HepG2 (cell line): ENCODE data around the gene H2AZ2. TPM values are rescaled to one million over a fixed set of nuclear protein-coding genes. Genes with fewer than 3 reads are reported as not detected.

Source experiments
- AHDC1 ChIP-seq: sonication (generic); formaldehyde crosslinking; IDR thresholded peaks from 2 replicates; pipeline ENCODE4 v1.5.1; 2020; ENCODE audit warnings: mild to moderate bottlenecking, missing genetic modification reagents, borderline replicate concordance
- CBX2 ChIP-seq, 2 experiments: fragments of 200-600 bp in 1 of 2; sonication (generic); formaldehyde crosslinking in 1 of 2; IDR thresholded peaks; 2 replicates each; pipeline versions ENCODE4 v1.7.0 to v1.8.1; 2018 to 2022; ENCODE audit warnings: low read depth in 2 of 2, low read length in 1 of 2, mild to moderate bottlenecking in 1 of 2, missing genetic modification reagents in 1 of 2
- CSRNP2 ChIP-seq: sonication (generic); formaldehyde crosslinking; conservative IDR thresholded peaks from 2 replicates; pipeline ENCODE4 v1.8.0; 2022; ENCODE audit warnings: low read depth, missing genetic modification reagents
- FOXA3 ChIP-seq: IDR thresholded peaks from 2 replicates; pipeline ENCODE4 v1.6.1; 2016; ENCODE audit warnings: missing genetic modification reagents, missing compliant biosample characterization
- FOXK2 ChIP-seq: fragments of 450-650 bp; IDR thresholded peaks from 2 replicates; pipeline ENCODE4 v1.6.1; 2016
- FOXO1 ChIP-seq: sonication (generic); formaldehyde crosslinking; IDR thresholded peaks from 2 replicates; pipeline ENCODE4 v1.4.0; 2020; ENCODE audit warnings: missing genetic modification reagents
- HDAC1 ChIP-seq: sonication (generic); formaldehyde crosslinking; IDR thresholded peaks from 2 replicates; pipeline ENCODE4 v1.5.1; 2020; ENCODE audit warnings: mild to moderate bottlenecking, missing genetic modification reagents
- HDAC2 ChIP-seq: sonication (generic); formaldehyde crosslinking; IDR thresholded peaks from 2 replicates; pipeline ENCODE4 v1.4.0; 2020; ENCODE audit warnings: missing genetic modification reagents
- HMG20A ChIP-seq: IDR thresholded peaks from 2 replicates; pipeline ENCODE4 v1.6.1; 2016; ENCODE audit warnings: borderline replicate concordance
- HNF4G ChIP-seq, 2 experiments: sonication (generic) in 1 of 2; formaldehyde crosslinking in 1 of 2; IDR thresholded peaks; 2 replicates each; pipeline versions ENCODE4 v1.4.0 to v1.6.1; 2011 to 2020; ENCODE audit warnings: borderline replicate concordance in 2 of 2, low read depth in 2 of 2, mild to moderate bottlenecking in 2 of 2, low read length in 1 of 2, missing genetic modification reagents in 1 of 2, moderate library complexity in 1 of 2
- JUND ChIP-seq: sonication (generic); formaldehyde crosslinking; IDR thresholded peaks from 2 replicates; pipeline ENCODE4 v1.8.0; 2022; ENCODE audit warnings: mild to moderate bottlenecking, missing genetic modification reagents
- MAFK ChIP-seq, 2 experiments: IDR thresholded peaks in 1 of 2; conservative IDR thresholded peaks in 1 of 2; 2 replicates each; pipeline ENCODE4 v1.6.1; 2011; ENCODE audit warnings: improper control_type of control experiment in 2 of 2, low read length in 2 of 2
- NCOR1 ChIP-seq: fragments of 200-600 bp; sonication (generic); IDR thresholded peaks from 2 replicates; pipeline ENCODE4 v1.7.0; 2017; ENCODE audit warnings: antibody characterized with exemption, low read length, borderline replicate concordance
- SMARCC2 ChIP-seq: fragments of 450-650 bp; IDR thresholded peaks from 2 replicates; pipeline ENCODE4 v1.6.1; 2017; ENCODE audit warnings: antibody characterized with exemption, mild to moderate bottlenecking
- TBX2 ChIP-seq: sonication (generic); formaldehyde crosslinking; IDR thresholded peaks from 2 replicates; pipeline ENCODE4 v1.5.0; 2020; ENCODE audit warnings: missing genetic modification reagents, mild to moderate bottlenecking, borderline replicate concordance
- TBX3 ChIP-seq: fragments of 450-650 bp; IDR thresholded peaks from 2 replicates; pipeline ENCODE4 v1.6.1; 2017; ENCODE audit warnings: antibody characterized with exemption, mild to moderate bottlenecking, inconsistent platforms, borderline replicate concordance
- THAP11 ChIP-seq: IDR thresholded peaks from 2 replicates; pipeline ENCODE4 v1.6.1; 2016; ENCODE audit warnings: missing biosample characterization, missing genetic modification reagents
- ZBTB7B ChIP-seq: sonication (generic); formaldehyde crosslinking; IDR thresholded peaks from 2 replicates; pipeline ENCODE4 v1.4.0; 2020; ENCODE audit warnings: missing genetic modification reagents
- ZMYM2 ChIP-seq: sonication (generic); formaldehyde crosslinking; IDR thresholded peaks from 2 replicates; pipeline ENCODE4 v1.8.0; 2022; ENCODE audit warnings: mild to moderate bottlenecking, missing genetic modification reagents
- ZNF263 ChIP-seq: sonication (generic); formaldehyde crosslinking; IDR thresholded peaks from 2 replicates; pipeline ENCODE4 v1.4.0; 2020; ENCODE audit warnings: missing genetic modification reagents
- ZNF331 ChIP-seq: sonication (generic); formaldehyde crosslinking; IDR thresholded peaks from 2 replicates; pipeline ENCODE4 v1.4.0; 2020; ENCODE audit warnings: missing genetic modification reagents
- ZNF460 ChIP-seq: sonication (generic); formaldehyde crosslinking; IDR thresholded peaks from 2 replicates; pipeline ENCODE4 v1.5.1; 2020; ENCODE audit warnings: missing genetic modification reagents, mild to moderate bottlenecking, borderline replicate concordance
- ZNF501 ChIP-seq: sonication (generic); formaldehyde crosslinking; IDR thresholded peaks from 2 replicates; pipeline ENCODE4 v1.5.1; 2020; ENCODE audit warnings: mild to moderate bottlenecking, moderate library complexity, missing genetic modification reagents
- ZNF598 ChIP-seq: sonication (generic); formaldehyde crosslinking; IDR thresholded peaks from 2 replicates; pipeline ENCODE4 v1.5.1; 2020; ENCODE audit warnings: mild to moderate bottlenecking, missing genetic modification reagents, borderline replicate concordance
- ZNF792 ChIP-seq: IDR thresholded peaks from 2 replicates; pipeline ENCODE4 v1.6.1; 2016
- polyA plus RNA-seq, 8 experiments: library from polyadenylated mRNA; depleted of rRNA in 3 of 8; stranded (reverse) in 7 of 8; unstranded in 1 of 8; fragments of >200 nt; fragmentation: Illumina TruSeq in 4 of 8; extraction: Trizol in 4 of 8; gene quantifications; 2 replicates each; pipeline versions ENCODE4 v1.2.1 to v1.2.3, GENCODE V29; 2011 to 2016; ENCODE audit warnings: low read depth in 4 of 8, missing spikeins in 1 of 8, mixed read lengths in 1 of 8; ENCODE audit not compliant: insufficient read depth in 1 of 8
- total RNA-seq, 5 experiments: library from RNA; depleted of rRNA; stranded (reverse); fragments of >200 nt; fragmentation: Illumina TruSeq; extraction: Trizol; gene quantifications; 2 replicates each; pipeline ENCODE4 v1.2.3, GENCODE V29; 2016; ENCODE audit warnings: low read depth in 1 of 5

H2AZ2 gene
- total and polyA plus RNA-seq, 2 of the 13 experiments (the other 11 are each of a cell fraction or from before 2014, with no cell fraction given) = 121 to 223 TPM

GRCh38 chr7:44808914-44809393 is 38.9 kb downstream of the H2AZ2 start (continued):
- TF ChIP-seq CSRNP2 = no peak
- TF ChIP-seq MAFK (conservative IDR thresholded peaks at IDR 0.05 in 1 of 2, IDR thresholded peaks at IDR 0.05 in 1 of 2; ENCODE audit: low read length in 2 of 2) = no peak
- TF ChIP-seq ZNF460 (CRISPR knock-in tag) = 0 out of 2 replicates have a peak, but pooled peaks have one; percentile 9
- no peak for TF ChIP-seq ZNF792 (CRISPR knock-in tag)
- TF ChIP-seq TBX2 (CRISPR knock-in tag) = peak; percentile 61; the same call in 1 of the 2 replicates
- TF ChIP-seq HNF4G (IDR thresholded peaks at IDR 0.05; ENCODE audit: borderline replicate concordance, low read depth, low read length) = peak; percentile 31
- TF ChIP-seq HNF4G (CRISPR knock-in tag; IDR thresholded peaks at IDR 0.05; ENCODE audit: borderline replicate concordance, low read depth) = no peak
- peak; percentile 57; the same call in 1 of the 2 replicates for TF ChIP-seq FOXO1 (CRISPR knock-in tag)
- no peak for TF ChIP-seq HMG20A (CRISPR knock-in tag)
- peak; percentile 53; the same call in 1 of the 2 replicates for TF ChIP-seq HDAC2 (CRISPR knock-in tag)
- TF ChIP-seq JUND (CRISPR knock-in tag) = peak; percentile 69; the same call in 1 of the 2 replicates
- TF ChIP-seq ZNF263 (CRISPR knock-in tag) = peak; percentile 73
- TF ChIP-seq ZNF598 (CRISPR knock-in tag) = no peak
- peak; percentile 71 for TF ChIP-seq ZMYM2
- TF ChIP-seq HDAC1 (CRISPR knock-in tag) = peak; percentile 48
- TF ChIP-seq ZNF331 (CRISPR knock-in tag) = peak; percentile 23; the same call in 1 of the 2 replicates
- TF ChIP-seq FOXA3 (CRISPR knock-in tag) = peak; percentile 74
- peak; percentile 51; the same call in 1 of the 2 replicates for TF ChIP-seq FOXK2
- TF ChIP-seq CBX2 (IDR thresholded peaks at IDR 0.05; ENCODE audit: low read depth, low read length) = no peak
- no peak for TF ChIP-seq CBX2 (CRISPR knock-in tag; IDR thresholded peaks at IDR 0.05; ENCODE audit: low read depth)
- TF ChIP-seq NCOR1 = peak; percentile 68; the same call in 1 of the 2 replicates
- TF ChIP-seq THAP11 (CRISPR knock-in tag) = no peak; the same call in 1 of the 2 replicates
- TF ChIP-seq ZNF501 = peak; percentile 69
- 0 out of 2 replicates have a peak, but pooled peaks have one; percentile 53 for TF ChIP-seq SMARCC2
- TF ChIP-seq AHDC1 (CRISPR knock-in tag) = peak; percentile 67; the same call in 1 of the 2 replicates
- TF ChIP-seq ZBTB7B (CRISPR knock-in tag) = no peak
- peak; percentile 69; the same call in 1 of the 2 replicates for TF ChIP-seq TBX3
